Loucy (cell line): ENCODE data around the gene LTBP4.
"Not testable (repeated sequence)": the region's sequence is repeated elsewhere in the genome, so short reads cannot be mapped to it uniquely, and the experiment has no call there.

Source experiments
- H2AFZ ChIP-seq: fragments of 200-600 bp; sonication (generic); 2 replicates; pipeline ENCODE4 v1.6.0; 2016; ENCODE audit warnings: antibody characterized with exemption, mild to moderate bottlenecking, low read length, moderate library complexity
- H3F3A ChIP-seq: fragments of 200-600 bp; 2 replicates; pipeline ENCODE4 v1.6.0; 2016; ENCODE audit warnings: antibody characterized with exemption, low read depth, mild to moderate bottlenecking
- H3K27me3 ChIP-seq: fragments of 200-600 bp; sonication (generic); 2 replicates; pipeline ENCODE4 v1.6.1; 2014; ENCODE audit warnings: low read length, mild to moderate bottlenecking; ENCODE audit not compliant: insufficient read depth, poor library complexity, severe bottlenecking
- H3K36me3 ChIP-seq: fragments of 200-600 bp; sonication (generic); 2 replicates; pipeline ENCODE4 v1.6.1; 2016; ENCODE audit warnings: low read length; ENCODE audit not compliant: insufficient read depth
- H3K4me1 ChIP-seq: fragments of 200-600 bp; sonication (generic); 2 replicates; pipeline ENCODE4 v1.5.1; 2014; ENCODE audit warnings: low read length, mild to moderate bottlenecking; ENCODE audit not compliant: insufficient read depth, poor library complexity, severe bottlenecking
- H3K4me2 ChIP-seq: fragments of 200-600 bp; sonication (generic); 2 replicates; pipeline ENCODE4 v1.6.0; 2014; ENCODE audit warnings: antibody characterized with exemption, low read length, low read depth, mild to moderate bottlenecking; ENCODE audit not compliant: poor library complexity, severe bottlenecking
- H3K4me3 ChIP-seq: fragments of 200-600 bp; sonication (generic); 2 replicates; pipeline ENCODE4 v1.5.1; 2014; ENCODE audit warnings: low read length, mild to moderate bottlenecking, mixed read lengths; ENCODE audit not compliant: poor library complexity, severe bottlenecking
- H3K79me2 ChIP-seq: fragments of 200-600 bp; sonication (generic); 2 replicates; pipeline ENCODE4 v1.6.1; 2014; ENCODE audit warnings: low read length; ENCODE audit not compliant: insufficient read depth
- H3K9ac ChIP-seq: fragments of 200-600 bp; sonication (generic); 2 replicates; pipeline ENCODE4 v1.6.0; 2014; ENCODE audit warnings: mild to moderate bottlenecking, low read depth, low read length, moderate library complexity; ENCODE audit not compliant: poor library complexity, severe bottlenecking
- H3K9me2 ChIP-seq: fragments of 200-600 bp; sonication (generic); replicated peaks from 2 replicates; pipeline ENCODE4 v1.6.1; 2016; ENCODE audit warnings: low read depth, low read length, mixed read lengths
- H3K9me3 ChIP-seq: fragments of 200-600 bp; sonication (generic); 2 replicates; pipeline ENCODE4 v1.6.1; 2014; ENCODE audit warnings: mild to moderate bottlenecking, antibody characterized with exemption, low read length, low read depth; ENCODE audit not compliant: insufficient read depth
- H4K20me1 ChIP-seq: fragments of 200-600 bp; sonication (generic); 2 replicates; pipeline ENCODE4 v1.6.0; 2014; ENCODE audit warnings: antibody characterized with exemption, low read length, mild to moderate bottlenecking; ENCODE audit not compliant: insufficient read depth, poor library complexity, severe bottlenecking
- CTCF ChIP-seq: fragments of 200-600 bp; sonication (generic); conservative IDR thresholded peaks from 2 replicates; pipeline ENCODE4 v1.5.1; 2014; ENCODE audit warnings: mild to moderate bottlenecking, antibody characterized with exemption, low read length
- EZH2phosphoT487 ChIP-seq: fragments of 200-600 bp; IDR thresholded peaks from 2 replicates; pipeline ENCODE4 v1.6.1; 2018; ENCODE audit warnings: antibody characterized with exemption, mild to moderate bottlenecking, moderate library complexity, borderline replicate concordance

The LTBP4 gene

DNA sequence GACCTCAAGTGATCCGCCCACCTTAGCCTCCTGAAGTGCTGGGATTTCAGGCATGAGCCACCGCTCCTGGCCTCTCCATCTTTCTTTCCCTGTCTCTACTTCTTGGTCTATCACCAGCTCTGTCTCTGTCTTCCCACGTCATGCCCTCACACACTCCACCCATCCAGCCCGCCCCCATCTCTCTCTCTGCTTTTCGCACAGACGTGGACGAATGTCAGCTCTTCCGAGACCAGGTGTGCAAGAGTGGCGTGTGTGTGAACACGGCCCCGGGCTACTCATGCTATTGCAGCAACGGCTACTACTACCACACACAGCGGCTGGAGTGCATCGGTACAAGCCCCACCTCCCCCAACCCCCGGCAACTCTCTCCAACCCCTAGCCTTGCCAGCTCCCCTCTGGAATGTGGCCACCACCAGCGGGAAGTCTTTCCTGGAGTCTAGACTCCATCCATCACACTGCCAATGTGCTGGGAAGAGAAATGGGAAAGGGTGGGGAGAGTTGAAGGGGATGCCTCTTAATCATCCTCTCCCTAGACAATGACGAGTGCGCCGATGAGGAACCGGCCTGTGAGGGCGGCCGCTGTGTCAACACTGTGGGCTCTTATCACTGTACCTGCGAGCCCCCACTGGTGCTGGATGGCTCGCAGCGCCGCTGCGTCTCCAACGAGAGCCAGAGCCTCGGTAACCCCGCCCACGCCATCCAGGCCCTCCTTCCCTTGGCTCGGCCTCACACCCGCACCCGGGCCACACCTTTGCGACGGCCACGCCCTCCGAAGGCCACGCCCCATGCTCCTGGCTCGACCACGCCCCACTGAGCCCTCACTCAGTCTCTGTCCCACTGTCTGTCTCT lies 22.5 kb downstream of the LTBP4 start:
- Histone ChIP-seq H4K20me1 (no peaks in the 10 kb centered on the region), H3K9ac (no peak overlapping the region), H3K4me1 (no peaks in the 10 kb centered on the region), H3K9me3 (no peaks in the 10 kb centered on the region), H3K9me2 (no peaks in the 10 kb centered on the region), H3K4me2 (no peak overlapping the region), H3K4me3 (no peak overlapping the region), H3K36me3 (peaks cover 8% of the 10 kb centered on the region; the same call in 1 of the 2 replicates), H3K27me3 (no peaks in the 10 kb centered on the region), H3K79me2 (no peaks in the 10 kb centered on the region), H2AFZ (no peak overlapping the region), H3F3A (no peaks in the 10 kb centered on the region)
- no peak for TF ChIP-seq EZH2phosphoT487
- TF ChIP-seq CTCF, result no peak

DNA sequence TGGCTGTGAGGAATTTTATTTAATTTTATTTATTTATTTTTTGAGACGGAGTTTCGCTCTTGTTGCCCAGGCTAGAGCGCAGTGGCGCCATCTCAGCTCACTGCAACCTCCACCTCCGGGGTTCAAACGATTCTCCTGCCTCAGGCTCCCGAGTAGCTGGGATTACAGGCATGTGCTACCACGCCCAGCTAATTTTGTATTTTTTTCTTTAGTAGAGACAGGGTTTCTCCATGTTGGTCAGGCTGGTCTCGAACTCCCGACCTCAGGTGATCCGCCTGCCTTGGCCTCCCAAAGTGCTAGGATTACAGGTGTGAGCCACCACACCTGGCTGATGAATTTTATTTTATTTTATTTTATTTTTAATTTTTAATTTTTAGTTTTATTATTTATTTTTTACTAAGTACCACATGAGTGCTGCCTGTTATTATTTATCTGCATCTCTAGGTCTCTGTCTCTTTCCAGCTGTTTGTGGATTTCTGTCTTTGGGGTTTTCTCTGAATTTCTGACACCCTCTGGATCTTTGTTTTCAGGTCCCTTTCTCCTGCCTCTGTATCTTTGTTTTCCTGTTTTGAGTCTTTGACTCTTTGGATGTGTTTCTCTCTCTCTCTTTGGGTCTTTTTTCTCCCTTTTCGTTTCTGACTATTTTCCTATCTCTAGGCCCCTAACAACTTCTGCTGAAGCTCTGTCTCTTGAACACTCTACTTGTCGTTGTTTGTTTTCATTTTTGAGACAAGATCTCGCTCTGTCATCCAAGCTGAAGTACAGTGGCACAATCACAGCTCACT lies 23.4 kb downstream of the LTBP4 start:
- not testable (repeated sequence) for H3K36me3 ChIP-seq, H3K4me3 ChIP-seq, H3F3A ChIP-seq, H3K27me3 ChIP-seq, H3K79me2 ChIP-seq, H3K9ac ChIP-seq, H4K20me1 ChIP-seq, H3K4me2 ChIP-seq, H3K9me3 ChIP-seq, H3K9me2 ChIP-seq, H2AFZ ChIP-seq, H3K4me1 ChIP-seq

DNA sequence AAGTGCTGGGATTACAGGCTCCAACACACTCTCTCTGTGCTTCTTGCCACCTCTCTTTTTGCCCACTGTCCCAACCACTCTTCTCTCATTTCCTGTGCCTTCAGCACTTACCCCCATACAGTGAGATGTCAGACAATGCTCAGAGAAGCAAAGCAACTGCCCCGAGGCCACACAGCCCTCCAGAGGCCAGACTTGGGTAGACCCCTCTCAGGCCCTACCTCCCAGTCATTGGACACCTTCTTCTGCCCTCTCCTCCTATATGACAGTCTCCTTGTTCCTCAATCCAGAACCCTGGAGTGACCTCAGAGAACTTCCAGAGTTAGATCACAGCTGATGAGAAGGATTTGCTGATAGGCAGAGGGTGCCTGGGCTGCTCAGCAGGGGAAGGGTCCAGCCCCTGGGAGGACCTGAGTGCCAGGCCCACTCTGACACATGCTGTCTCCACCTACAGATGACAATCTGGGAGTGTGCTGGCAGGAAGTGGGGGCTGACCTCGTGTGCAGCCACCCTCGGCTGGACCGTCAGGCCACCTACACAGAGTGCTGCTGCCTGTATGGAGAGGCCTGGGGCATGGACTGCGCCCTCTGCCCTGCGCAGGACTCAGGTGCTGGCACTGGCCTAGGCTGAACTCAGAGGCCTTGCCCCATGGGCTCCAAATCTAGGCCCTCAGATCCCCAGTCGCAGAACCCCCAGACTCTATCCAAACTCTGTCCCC lies 24.4 kb downstream of the LTBP4 start:
- Histone ChIP-seq H3K79me2 (no peaks in the 10 kb centered on the region), H3K9me3 (no peaks in the 10 kb centered on the region), H3K9ac (no peak overlapping the region), H3K9me2 (no peaks in the 10 kb centered on the region), H3K4me2 (no peak overlapping the region), H3F3A (no peaks in the 10 kb centered on the region), H2AFZ (no peak overlapping the region), H3K27me3 (no peaks in the 10 kb centered on the region), H3K36me3 (no peaks in the 10 kb centered on the region; the same call in 1 of the 2 replicates), H4K20me1 (no peaks in the 10 kb centered on the region), H3K4me3 (no peak overlapping the region), H3K4me1 (no peaks in the 10 kb centered on the region)
- TF ChIP-seq EZH2phosphoT487 (no peak), CTCF (no peak)
